ENCODE results near the gene TNC. TPM values are rescaled to one million over a fixed set of nuclear protein-coding genes. Genes with fewer than 3 reads are reported as not detected.

The TNC gene
- total RNA-seq, 2 donors from 2014 or later: 1.6 to 4.2 TPM

DNA sequence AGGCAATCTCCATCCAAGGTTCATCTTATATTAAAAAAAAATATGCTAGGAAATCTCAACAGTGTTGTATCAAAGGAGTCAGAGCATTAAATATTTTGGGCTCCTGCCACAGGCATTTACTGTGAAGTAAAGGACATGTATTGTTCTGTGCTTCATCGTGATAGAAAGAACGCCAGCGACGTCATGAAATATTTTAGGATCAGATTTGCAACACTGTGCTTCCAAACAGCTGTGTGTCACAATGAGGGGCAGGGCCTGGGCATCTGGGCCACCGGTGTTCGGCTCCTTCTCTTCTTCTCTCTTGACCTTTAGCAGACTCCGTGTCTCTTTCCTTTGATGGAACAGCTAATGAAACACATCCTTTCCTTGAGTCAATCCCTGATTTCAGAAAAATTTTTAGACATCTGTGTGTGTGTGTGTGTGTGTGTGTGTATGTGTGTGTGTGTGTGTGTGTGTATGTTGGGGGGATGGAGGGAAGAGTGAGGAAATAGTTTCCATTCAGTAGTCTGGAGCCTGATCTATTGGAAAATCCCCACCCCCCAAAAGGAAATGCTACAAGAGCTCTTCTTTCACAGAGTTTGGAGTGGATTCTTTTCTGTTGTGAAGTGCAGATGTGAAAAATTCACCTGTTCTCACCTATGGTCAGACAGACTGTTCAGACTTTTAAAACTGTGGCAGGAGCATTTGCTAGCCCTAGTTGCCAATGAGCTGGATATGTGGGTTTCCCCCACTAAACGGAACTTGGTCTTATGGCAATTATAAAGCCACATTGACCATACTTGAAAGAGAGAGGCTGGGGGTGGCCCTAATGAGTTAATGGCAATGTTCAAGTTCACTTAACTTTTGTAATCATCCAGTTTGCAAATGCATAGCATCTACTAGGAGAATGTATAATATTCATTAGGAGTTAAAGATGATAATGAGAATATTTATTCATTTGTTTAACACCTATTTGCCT, 18.1 kb upstream of the TNC start:
- ATAC-seq (no peak), DNase-seq (no peak)
- Histone ChIP-seq H3K4me1 (no peaks in the 10 kb centered on the region), H3K27me3 (no peaks in the 10 kb centered on the region), H3K9me3 (no peaks in the 10 kb centered on the region), H3K36me3 (replicated peaks in 1 of 2; ENCODE audit: insufficient read depth in 1 of 2, low read depth in 2 of 2) (no peaks in the 10 kb centered on the region), H3K27ac (no peak overlapping the region), H3K4me3 (no peak overlapping the region)
- no peak for TF ChIP-seq POLR2A (IDR thresholded peaks at IDR 0.05)
- TF ChIP-seq, protein P1, sequence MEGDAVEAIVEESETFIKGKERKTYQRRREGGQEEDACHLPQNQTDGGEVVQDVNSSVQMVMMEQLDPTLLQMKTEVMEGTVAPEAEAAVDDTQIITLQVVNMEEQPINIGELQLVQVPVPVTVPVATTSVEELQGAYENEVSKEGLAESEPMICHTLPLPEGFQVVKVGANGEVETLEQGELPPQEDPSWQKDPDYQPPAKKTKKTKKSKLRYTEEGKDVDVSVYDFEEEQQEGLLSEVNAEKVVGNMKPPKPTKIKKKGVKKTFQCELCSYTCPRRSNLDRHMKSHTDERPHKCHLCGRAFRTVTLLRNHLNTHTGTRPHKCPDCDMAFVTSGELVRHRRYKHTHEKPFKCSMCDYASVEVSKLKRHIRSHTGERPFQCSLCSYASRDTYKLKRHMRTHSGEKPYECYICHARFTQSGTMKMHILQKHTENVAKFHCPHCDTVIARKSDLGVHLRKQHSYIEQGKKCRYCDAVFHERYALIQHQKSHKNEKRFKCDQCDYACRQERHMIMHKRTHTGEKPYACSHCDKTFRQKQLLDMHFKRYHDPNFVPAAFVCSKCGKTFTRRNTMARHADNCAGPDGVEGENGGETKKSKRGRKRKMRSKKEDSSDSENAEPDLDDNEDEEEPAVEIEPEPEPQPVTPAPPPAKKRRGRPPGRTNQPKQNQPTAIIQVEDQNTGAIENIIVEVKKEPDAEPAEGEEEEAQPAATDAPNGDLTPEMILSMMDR (IDR thresholded peaks at IDR 0.05): no peak
- intact Hi-C loops (cut with DNase I): no loop called here
- WGBS, 2 donors: 75 to 77% methylated on average over 8 of the region's 8 CpGs

DNA sequence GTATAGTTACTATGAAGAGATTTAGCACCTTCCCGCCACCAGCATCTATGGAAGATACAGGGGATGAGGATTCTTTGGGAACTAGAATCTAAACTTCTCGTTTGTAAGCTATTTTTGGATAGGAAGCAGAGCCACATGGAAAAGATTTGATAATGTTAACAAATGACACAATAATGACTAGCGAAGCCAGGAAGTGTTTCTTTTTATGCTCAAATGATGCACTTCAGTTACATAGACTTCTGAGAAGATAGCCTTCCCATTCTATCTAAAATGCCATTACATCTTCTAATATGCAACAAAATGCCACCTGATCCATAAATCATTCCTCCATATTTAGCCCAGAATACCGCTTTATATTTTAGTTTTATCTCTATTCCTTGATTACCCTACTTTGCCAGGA, 17.0 kb upstream of the TNC start:
- H3K36me3 ChIP-seq (replicated peaks in 1 of 2; ENCODE audit: insufficient read depth in 1 of 2, low read depth in 2 of 2): no peaks in the 10 kb centered on the region
- DNase-seq (no peak), ATAC-seq (no peak)
- TF ChIP-seq, protein P1 (IDR thresholded peaks at IDR 0.05): no peak
- no peak for TF ChIP-seq POLR2A (IDR thresholded peaks at IDR 0.05)
- no peak overlapping the region for H3K4me3 ChIP-seq
- H3K9me3 ChIP-seq: no peaks in the 10 kb centered on the region
- no peaks in the 10 kb centered on the region for H3K27me3 ChIP-seq
- intact Hi-C loops (cut with DNase I): no loop called here
- no peak overlapping the region for H3K27ac ChIP-seq
- no peaks in the 10 kb centered on the region for H3K4me1 ChIP-seq
- WGBS, 2 donors: 45 to 62% methylated on average over 4 of the region's 4 CpGs

DNA sequence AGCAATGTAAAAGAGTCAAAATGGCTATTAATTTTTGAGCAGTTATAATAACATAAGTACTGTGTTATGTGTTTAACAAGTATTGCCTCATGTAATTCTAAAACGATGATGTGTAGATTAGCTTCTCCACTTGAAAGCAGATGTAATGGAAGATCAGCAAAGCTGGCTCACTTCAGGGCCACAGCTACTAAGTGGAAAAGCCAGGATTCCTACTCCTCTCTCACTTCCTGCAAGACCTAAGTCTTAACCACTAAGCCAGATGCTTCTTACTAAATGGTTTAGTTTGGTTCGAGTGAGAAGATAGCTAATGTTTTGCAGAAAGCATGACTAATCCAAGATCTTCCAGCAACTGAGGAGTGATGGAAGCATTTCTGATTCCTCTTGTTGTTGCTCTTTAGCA, 15.7 kb upstream of the TNC start:
- H3K27me3 ChIP-seq: no peaks in the 10 kb centered on the region
- intact Hi-C loops (cut with DNase I): no loop called here
- DNase-seq: no peak
- H3K4me1 ChIP-seq: no peaks in the 10 kb centered on the region
- H3K9me3 ChIP-seq: no peaks in the 10 kb centered on the region
- H3K4me3 ChIP-seq: no peak overlapping the region
- TF ChIP-seq, protein P1 (IDR thresholded peaks at IDR 0.05): no peak
- TF ChIP-seq POLR2A (IDR thresholded peaks at IDR 0.05): no peak
- 38 to 74% methylated on average over 2 of the region's 2 CpGs for WGBS, 2 donors
- H3K27ac ChIP-seq: no peak overlapping the region
- no peak for ATAC-seq
- no peaks in the 10 kb centered on the region for H3K36me3 ChIP-seq (replicated peaks in 1 of 2; ENCODE audit: insufficient read depth in 1 of 2, low read depth in 2 of 2)

DNA sequence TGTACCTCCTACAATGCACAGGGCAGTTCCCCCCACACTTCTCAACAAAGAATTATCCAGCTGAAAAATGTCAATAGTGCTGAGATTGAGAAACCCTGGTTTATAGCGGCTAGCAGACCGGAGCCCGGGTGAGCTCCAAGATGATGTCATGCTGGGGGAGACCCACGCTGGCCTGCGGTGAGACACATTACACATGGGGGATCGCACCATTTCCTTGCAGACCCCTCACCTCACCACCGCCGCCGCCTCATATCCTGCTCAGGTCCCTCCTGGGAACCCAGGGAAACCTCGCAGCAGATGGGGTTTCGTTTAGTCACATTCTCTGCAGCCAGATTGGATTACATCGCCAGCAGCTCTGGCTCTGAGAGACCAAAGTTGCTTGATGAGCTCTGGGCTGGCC, 14.7 kb upstream of the TNC start:
- DNase-seq: no peak
- intact Hi-C loops (cut with DNase I): no loop called here

More for the DNA sequence above, 14.7 kb upstream of the TNC start:
- Histone ChIP-seq H3K27ac (no peak overlapping the region), H3K27me3 (no peaks in the 10 kb centered on the region), H3K9me3 (no peaks in the 10 kb centered on the region), H3K36me3 (replicated peaks in 1 of 2; ENCODE audit: insufficient read depth in 1 of 2, low read depth in 2 of 2) (no peaks in the 10 kb centered on the region), H3K4me3 (no peak overlapping the region), H3K4me1 (no peaks in the 10 kb centered on the region)
- WGBS, 2 donors: 72 to 75% methylated on average over 6 to 12 of the region's 12 CpGs
- no peak for TF ChIP-seq POLR2A (IDR thresholded peaks at IDR 0.05)
- TF ChIP-seq, protein P1 (IDR thresholded peaks at IDR 0.05): no peak
- no peak for ATAC-seq
